Adrenal gland (tissue), 5 donors: ENCODE results near the gene TMPRSS3.

ENCODE experiments used
- POLR2A ChIP-seq, 2 donors: fragments of 450-650 bp; IDR thresholded peaks; one replicate each; pipeline ENCODE4 v1.6.1; 2017; ENCODE audit warnings: antibody characterized with exemption in 2 of 2, mild to moderate bottlenecking in 2 of 2, moderate library complexity in 1 of 2
- TF ChIP-seq, protein P1 (sequence below), 6 experiments: fragments of 450-650 bp in 4 of 6; fragments of 200-600 bp in 2 of 6; sonication (generic) in 1 of 6; IDR thresholded peaks; 1 replicate in 5 of 6; 2 replicates in 1 of 6; pipeline versions ENCODE4 v1.5.1 to v1.8.0; 2016 to 2021; ENCODE audit warnings: antibody characterized with exemption in 6 of 6, mild to moderate bottlenecking in 2 of 6, moderate library complexity in 1 of 6
- donor health status: DM: no; HTN: no; CAD: no.

- TF ChIP-seq, protein P1, sequence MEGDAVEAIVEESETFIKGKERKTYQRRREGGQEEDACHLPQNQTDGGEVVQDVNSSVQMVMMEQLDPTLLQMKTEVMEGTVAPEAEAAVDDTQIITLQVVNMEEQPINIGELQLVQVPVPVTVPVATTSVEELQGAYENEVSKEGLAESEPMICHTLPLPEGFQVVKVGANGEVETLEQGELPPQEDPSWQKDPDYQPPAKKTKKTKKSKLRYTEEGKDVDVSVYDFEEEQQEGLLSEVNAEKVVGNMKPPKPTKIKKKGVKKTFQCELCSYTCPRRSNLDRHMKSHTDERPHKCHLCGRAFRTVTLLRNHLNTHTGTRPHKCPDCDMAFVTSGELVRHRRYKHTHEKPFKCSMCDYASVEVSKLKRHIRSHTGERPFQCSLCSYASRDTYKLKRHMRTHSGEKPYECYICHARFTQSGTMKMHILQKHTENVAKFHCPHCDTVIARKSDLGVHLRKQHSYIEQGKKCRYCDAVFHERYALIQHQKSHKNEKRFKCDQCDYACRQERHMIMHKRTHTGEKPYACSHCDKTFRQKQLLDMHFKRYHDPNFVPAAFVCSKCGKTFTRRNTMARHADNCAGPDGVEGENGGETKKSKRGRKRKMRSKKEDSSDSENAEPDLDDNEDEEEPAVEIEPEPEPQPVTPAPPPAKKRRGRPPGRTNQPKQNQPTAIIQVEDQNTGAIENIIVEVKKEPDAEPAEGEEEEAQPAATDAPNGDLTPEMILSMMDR (IDR thresholded peaks at IDR 0.05): no peak
- no peak for TF ChIP-seq POLR2A (IDR thresholded peaks at IDR 0.05)
These were observed 44.9 kb downstream of the TMPRSS3 start, which contains the start of gene TFF2 for GRCh38 chr21:42350927-42351426.
